T47D (cell line): ENCODE measurements around the gene IFNAR2.
"Not testable (repeated sequence)": the region's sequence is repeated elsewhere in the genome, so short reads cannot be mapped to it uniquely, and the experiment has no call there.

Experiments
- DNase-seq, 2 experiments: peaks; one replicate each; pipeline versions ENCODE4 v3.0.0 to v3.0.0-alpha.2; 2011 to 2012; ENCODE audit warnings: low read depth in 1 of 2, low spot score in 1 of 2
- JUND ChIP-seq: IDR thresholded peaks from 2 replicates; pipeline ENCODE4 v1.6.1; 2012; ENCODE audit warnings: low read depth
- in situ Hi-C: cut with HindIII; loops from 2 replicates; pipeline ENCODE4 v1.10.0; 2016; ENCODE audit warnings: low sequenced_read_pairs, low pct_unique_long_range_greater_than_20kb

The IFNAR2 gene

GRCh38 chr21:33203371-33203724, 26.4 kb upstream of the IFNAR2 start:
- in situ Hi-C loops: no loop called here

GRCh38 chr21:33205476-33205875, 24.3 kb upstream of the IFNAR2 start:
- in situ Hi-C loops: no loop called here
- peak in 1 of 2 experiments; percentile 6 for DNase-seq
- no peak for TF ChIP-seq JUND

More at GRCh38 chr21:33203371-33203724, 26.4 kb upstream of the IFNAR2 start:
- DNase-seq: no peak
- TF ChIP-seq JUND: no peak

GRCh38 chr21:33206771-33207281, 22.9 kb upstream of the IFNAR2 start:
- no peak for DNase-seq
- no peak for TF ChIP-seq JUND
- in situ Hi-C loops: no loop called here

- DNase-seq: no peak
- in situ Hi-C loops: no loop called here
Measured at GRCh38 chr21:33207449-33208149, 22.1 kb upstream of the IFNAR2 start.

GRCh38 chr21:33208534-33208933, 21.2 kb upstream of the IFNAR2 start:
- in situ Hi-C loops: no loop called here

More at GRCh38 chr21:33207449-33208149, 22.1 kb upstream of the IFNAR2 start:
- no peak for TF ChIP-seq JUND

GRCh38 chr21:33211305-33211704, 18.4 kb upstream of the IFNAR2 start:
- DNase-seq: no peak
- in situ Hi-C loops: no loop called here
- TF ChIP-seq JUND: no peak

More at GRCh38 chr21:33208534-33208933, 21.2 kb upstream of the IFNAR2 start:
- TF ChIP-seq JUND: no peak
- DNase-seq: no peak

- TF ChIP-seq JUND: no peak
- in situ Hi-C loops: no loop called here
Measured at GRCh38 chr21:33211732-33212131, 18.0 kb upstream of the IFNAR2 start.

GRCh38 chr21:33212159-33212851, 17.4 kb upstream of the IFNAR2 start:
- no peak for TF ChIP-seq JUND
- in situ Hi-C loops: no loop called here
- DNase-seq: no peak

More at GRCh38 chr21:33211732-33212131, 18.0 kb upstream of the IFNAR2 start:
- DNase-seq: no peak

- in situ Hi-C loops: no loop called here
- no peak for DNase-seq
- no peak for TF ChIP-seq JUND
Measured at GRCh38 chr21:33214056-33214455, 15.7 kb upstream of the IFNAR2 start.

- DNase-seq: no peak
Measured at GRCh38 chr21:33217138-33217520, 12.6 kb upstream of the IFNAR2 start.

GRCh38 chr21:33219300-33219699, 10.4 kb upstream of the IFNAR2 start:
- TF ChIP-seq JUND: no peak
- DNase-seq: no peak
- in situ Hi-C loops: no loop called here

More at GRCh38 chr21:33217138-33217520, 12.6 kb upstream of the IFNAR2 start:
- TF ChIP-seq JUND: no peak
- in situ Hi-C loops: no loop called here

- no peak for DNase-seq
- in situ Hi-C loops: no loop called here
- no peak for TF ChIP-seq JUND
Measured at GRCh38 chr21:33219954-33220353, 9.8 kb upstream of the IFNAR2 start.

- DNase-seq, in situ Hi-C loops: not testable (repeated sequence)
Measured at GRCh38 chr21:33225376-33225775, 4.4 kb upstream of the IFNAR2 start.
